ENCODE measurements around the gene TAS2R40.

DNA sequence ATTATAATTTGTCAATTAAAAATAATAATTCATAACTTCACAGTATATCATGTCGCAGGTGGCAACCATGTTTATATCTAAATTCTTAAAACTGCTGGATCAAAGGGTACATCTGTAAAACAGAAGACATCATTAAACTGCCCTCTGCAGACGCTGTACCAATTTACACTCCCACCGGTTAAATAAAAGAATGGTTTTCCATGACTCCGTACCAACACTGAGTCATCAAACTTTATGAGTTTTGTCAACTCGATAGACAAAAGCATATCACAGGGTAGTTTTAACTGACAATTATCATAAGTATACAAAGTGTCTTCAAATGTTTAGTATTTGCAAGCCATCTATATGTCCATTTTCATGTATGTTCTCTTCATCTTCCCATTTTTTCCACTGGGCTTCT lies 35.7 kb downstream of the TAS2R40 start:
- TF ChIP-seq, protein P1, sequence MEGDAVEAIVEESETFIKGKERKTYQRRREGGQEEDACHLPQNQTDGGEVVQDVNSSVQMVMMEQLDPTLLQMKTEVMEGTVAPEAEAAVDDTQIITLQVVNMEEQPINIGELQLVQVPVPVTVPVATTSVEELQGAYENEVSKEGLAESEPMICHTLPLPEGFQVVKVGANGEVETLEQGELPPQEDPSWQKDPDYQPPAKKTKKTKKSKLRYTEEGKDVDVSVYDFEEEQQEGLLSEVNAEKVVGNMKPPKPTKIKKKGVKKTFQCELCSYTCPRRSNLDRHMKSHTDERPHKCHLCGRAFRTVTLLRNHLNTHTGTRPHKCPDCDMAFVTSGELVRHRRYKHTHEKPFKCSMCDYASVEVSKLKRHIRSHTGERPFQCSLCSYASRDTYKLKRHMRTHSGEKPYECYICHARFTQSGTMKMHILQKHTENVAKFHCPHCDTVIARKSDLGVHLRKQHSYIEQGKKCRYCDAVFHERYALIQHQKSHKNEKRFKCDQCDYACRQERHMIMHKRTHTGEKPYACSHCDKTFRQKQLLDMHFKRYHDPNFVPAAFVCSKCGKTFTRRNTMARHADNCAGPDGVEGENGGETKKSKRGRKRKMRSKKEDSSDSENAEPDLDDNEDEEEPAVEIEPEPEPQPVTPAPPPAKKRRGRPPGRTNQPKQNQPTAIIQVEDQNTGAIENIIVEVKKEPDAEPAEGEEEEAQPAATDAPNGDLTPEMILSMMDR (IDR thresholded peaks at IDR 0.05) = no peak
- TF ChIP-seq POLR2A (IDR thresholded peaks at IDR 0.05) = no peak

Data from tibial nerve (tissue), 3 donors.